ENCODE results near the gene ENTHD1.

ENTHD1 gene

GRCh38 chr22:39723463-39723862 is 170.1 kb downstream of the ENTHD1 start (continued):
- no peak for TF ChIP-seq ZNF785 (tag by site-specific recombination; IDR thresholded peaks at IDR 0.05)
- no peak for TF ChIP-seq ZSCAN23 (tag by site-specific recombination; IDR thresholded peaks at IDR 0.05)
- no peak for TF ChIP-seq ZNF610 (tag by site-specific recombination; IDR thresholded peaks at IDR 0.05; ENCODE audit: borderline replicate concordance)
- no peak for TF ChIP-seq ZNF280C (tag by site-specific recombination; IDR thresholded peaks at IDR 0.05)
- no peak for TF ChIP-seq PRDM6 (tag by site-specific recombination; IDR thresholded peaks at IDR 0.05)
- no peak for TF ChIP-seq ZBTB1 (tag by site-specific recombination; IDR thresholded peaks at IDR 0.05)

GRCh38 chr22:39722501-39722900 is 171.1 kb downstream of the ENTHD1 start:
- Histone ChIP-seq H3K4me3 (ENCODE audit: low read depth, low read length) (no peak overlapping the region), H3K36me3 (ENCODE audit: control insufficient read depth in 2 of 2, insufficient read depth in 1 of 2, low read length in 2 of 2) (no peaks in the 10 kb centered on the region), H3K27ac (ENCODE audit: extremely low read depth, low read depth, low read length) (no peak overlapping the region), H3K4me1 (ENCODE audit: control insufficient read depth, insufficient read depth, low read length) (peaks cover 2% of the 10 kb centered on the region; the same call in 1 of the 2 replicates), H3K9me3 (ENCODE audit: control insufficient read depth, insufficient read depth, low read depth, low read length) (no peaks in the 10 kb centered on the region)
- ChIA-PET CTCF (interaction anchor here (0.9 kb wide), 1 partner anchor 303 kb away, joined by 3 read pairs; no protein-coding TSS in a partner anchor), POLR2A (no interaction called here)
- TF ChIP-seq KLF1 (tag by site-specific recombination; IDR thresholded peaks at IDR 0.05) (no peak), ZNF623 (tag by site-specific recombination; IDR thresholded peaks at IDR 0.05) (no peak), ZNF2 (tag by site-specific recombination; IDR thresholded peaks at IDR 0.05) (no peak), SP3 (tag by site-specific recombination; IDR thresholded peaks at IDR 0.05) (no peak), GLIS2 (tag by site-specific recombination; IDR thresholded peaks at IDR 0.05) (no peak), ZNF664 (tag by site-specific recombination; IDR thresholded peaks at IDR 0.05) (no peak), PRDM6 (tag by site-specific recombination; IDR thresholded peaks at IDR 0.05) (no peak), SCRT1 (tag by site-specific recombination; IDR thresholded peaks at IDR 0.05; ENCODE audit: borderline replicate concordance) (no peak), ZNF785 (tag by site-specific recombination; IDR thresholded peaks at IDR 0.05) (no peak), SALL2 (tag by site-specific recombination; IDR thresholded peaks at IDR 0.05; ENCODE audit: borderline replicate concordance) (no peak), ZNF133 (tag by site-specific recombination; IDR thresholded peaks at IDR 0.05) (no peak), ZNF473 (tag by site-specific recombination; IDR thresholded peaks at IDR 0.05) (no peak), ZNF175 (tag by site-specific recombination; IDR thresholded peaks at IDR 0.05) (no peak), ZNF521 (tag by site-specific recombination; IDR thresholded peaks at IDR 0.05) (no peak), ZNF121 (tag by site-specific recombination; IDR thresholded peaks at IDR 0.05) (no peak), HOXA7 (CRISPR knock-in tag; IDR thresholded peaks at IDR 0.05; ENCODE audit: borderline replicate concordance) (no peak)

GRCh38 chr22:39722032-39722325 is 171.6 kb downstream of the ENTHD1 start:
- no peak overlapping the region for H3K27ac ChIP-seq (ENCODE audit: extremely low read depth, low read depth, low read length)
- no peaks in the 10 kb centered on the region for H3K36me3 ChIP-seq (ENCODE audit: control insufficient read depth in 2 of 2, insufficient read depth in 1 of 2, low read length in 2 of 2)
- no peaks in the 10 kb centered on the region for H3K9me3 ChIP-seq (ENCODE audit: control insufficient read depth, insufficient read depth, low read depth, low read length)
- POLR2A ChIA-PET, result no interaction called here
- H3K4me1 ChIP-seq (ENCODE audit: control insufficient read depth, insufficient read depth, low read length), result 0 out of 2 replicates have a peak, but pooled peaks cover 2% of the 10 kb centered on the region
- CTCF ChIA-PET, result no interaction called here
- H3K4me3 ChIP-seq (ENCODE audit: low read depth, low read length), result no peak overlapping the region
- TF ChIP-seq ZNF768 (tag by site-specific recombination; IDR thresholded peaks at IDR 0.05), result no peak
- no peak for TF ChIP-seq ZNF529 (tag by site-specific recombination; IDR thresholded peaks at IDR 0.05; ENCODE audit: insufficient replicate concordance)
- no peak for TF ChIP-seq ZNF24 (tag by site-specific recombination; IDR thresholded peaks at IDR 0.05)
- no peak for TF ChIP-seq REST (tag by site-specific recombination; IDR thresholded peaks at IDR 0.05)
- TF ChIP-seq ZBTB20 (tag by site-specific recombination; IDR thresholded peaks at IDR 0.05), result no peak
